GM12875 (cell line): ENCODE measurements around the gene GRID2.

Experiments used
- H3K4me3 ChIP-seq: one replicate; pipeline ENCODE4 v1.5.1; 2011; ENCODE audit warnings: low read depth, low read length, control low read depth
- TF ChIP-seq, protein P1 (sequence below): IDR thresholded peaks from 2 replicates; pipeline ENCODE4 v1.5.1; 2011; ENCODE audit warnings: low read depth, mild to moderate bottlenecking, control low read depth, inconsistent platforms, low read length, moderate library complexity, borderline replicate concordance; ENCODE audit not compliant: insufficient read depth

Gene GRID2

DNA sequence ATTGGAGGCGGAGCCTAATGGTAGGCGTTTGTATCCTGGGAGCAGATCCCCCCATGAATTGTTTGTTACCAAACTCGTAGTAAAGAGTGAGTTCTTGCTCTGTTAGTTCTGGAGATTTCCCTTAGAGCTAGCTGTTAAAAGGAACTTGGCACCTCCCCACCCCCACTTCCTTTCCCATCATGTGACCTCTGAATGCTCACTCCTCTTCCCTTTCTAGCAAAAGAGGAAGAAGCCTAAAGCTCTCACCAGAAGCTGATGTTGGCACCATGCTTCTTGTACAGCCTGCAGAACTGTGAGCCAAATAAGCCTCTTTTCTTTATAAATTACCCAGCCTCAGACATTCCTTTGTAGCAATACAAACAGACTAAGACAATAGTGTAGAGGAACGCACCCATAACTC is 1511.0 kb downstream of the GRID2 start:
- H3K4me3 ChIP-seq, result no peak overlapping the region
- TF ChIP-seq, protein P1, sequence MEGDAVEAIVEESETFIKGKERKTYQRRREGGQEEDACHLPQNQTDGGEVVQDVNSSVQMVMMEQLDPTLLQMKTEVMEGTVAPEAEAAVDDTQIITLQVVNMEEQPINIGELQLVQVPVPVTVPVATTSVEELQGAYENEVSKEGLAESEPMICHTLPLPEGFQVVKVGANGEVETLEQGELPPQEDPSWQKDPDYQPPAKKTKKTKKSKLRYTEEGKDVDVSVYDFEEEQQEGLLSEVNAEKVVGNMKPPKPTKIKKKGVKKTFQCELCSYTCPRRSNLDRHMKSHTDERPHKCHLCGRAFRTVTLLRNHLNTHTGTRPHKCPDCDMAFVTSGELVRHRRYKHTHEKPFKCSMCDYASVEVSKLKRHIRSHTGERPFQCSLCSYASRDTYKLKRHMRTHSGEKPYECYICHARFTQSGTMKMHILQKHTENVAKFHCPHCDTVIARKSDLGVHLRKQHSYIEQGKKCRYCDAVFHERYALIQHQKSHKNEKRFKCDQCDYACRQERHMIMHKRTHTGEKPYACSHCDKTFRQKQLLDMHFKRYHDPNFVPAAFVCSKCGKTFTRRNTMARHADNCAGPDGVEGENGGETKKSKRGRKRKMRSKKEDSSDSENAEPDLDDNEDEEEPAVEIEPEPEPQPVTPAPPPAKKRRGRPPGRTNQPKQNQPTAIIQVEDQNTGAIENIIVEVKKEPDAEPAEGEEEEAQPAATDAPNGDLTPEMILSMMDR, result no peak
